HPDE6-E6E7 (cell line): ENCODE results near the gene KCNG4.
"Not testable (repeated sequence)": the region's sequence is repeated elsewhere in the genome, so short reads cannot be mapped to it uniquely, and the experiment has no call there.

Source experiments
- DNase-seq: peaks from one replicate; pipeline ENCODE4 v3.0.0; 2011; ENCODE audit warnings: missing footprints; ENCODE audit errors: extremely low spot score

KCNG4 gene

GRCh38 chr16:84236671-84237070 lies 3.1 kb downstream of the KCNG4 start:
- DNase-seq, result no peak

- DNase-seq, result no peak
These were observed 5.2 kb downstream of the KCNG4 start for GRCh38 chr16:84234321-84235241.

GRCh38 chr16:84233748-84234147 lies 6.1 kb downstream of the KCNG4 start:
- no peak for DNase-seq

- DNase-seq, result no peak
These were observed 6.8 kb downstream of the KCNG4 start for GRCh38 chr16:84232969-84233368.

- DNase-seq, result no peak
These were observed 7.8 kb downstream of the KCNG4 start for GRCh38 chr16:84232060-84232459.

GRCh38 chr16:84229471-84229870 lies 10.3 kb downstream of the KCNG4 start:
- DNase-seq, result no peak

- peak; percentile 74 for DNase-seq
These were observed 11.5 kb downstream of the KCNG4 start for GRCh38 chr16:84228256-84228838.

GRCh38 chr16:84227548-84227947 lies 12.3 kb downstream of the KCNG4 start:
- no peak for DNase-seq

- DNase-seq, result peak; percentile 43
These were observed 13.8 kb downstream of the KCNG4 start for GRCh38 chr16:84226026-84226425.

GRCh38 chr16:84225571-84225970 lies 14.2 kb downstream of the KCNG4 start:
- DNase-seq, result no peak

- DNase-seq, result no peak
These were observed 14.7 kb downstream of the KCNG4 start for GRCh38 chr16:84225126-84225525.

GRCh38 chr16:84224554-84224953 lies 15.3 kb downstream of the KCNG4 start:
- no peak for DNase-seq

GRCh38 chr16:84223456-84223855 lies 16.4 kb downstream of the KCNG4 start:
- DNase-seq, result no peak

GRCh38 chr16:84220851-84221250 lies 19.0 kb downstream of the KCNG4 start:
- DNase-seq, result no peak

GRCh38 chr16:84218956-84219355 lies 20.9 kb downstream of the KCNG4 start:
- no peak for DNase-seq

GRCh38 chr16:84218176-84218823 lies 21.5 kb downstream of the KCNG4 start:
- DNase-seq, result no peak

GRCh38 chr16:84216144-84216543 lies 23.7 kb downstream of the KCNG4 start:
- not testable (repeated sequence) for DNase-seq

GRCh38 chr16:84215531-84215930 lies 24.3 kb downstream of the KCNG4 start:
- no peak for DNase-seq

- DNase-seq, result no peak
These were observed 25.3 kb downstream of the KCNG4 start for GRCh38 chr16:84214451-84215066.

- DNase-seq, result no peak
These were observed 27.2 kb downstream of the KCNG4 start for GRCh38 chr16:84212631-84213030.

- DNase-seq, result no peak
These were observed 27.7 kb downstream of the KCNG4 start for GRCh38 chr16:84212154-84212553.

GRCh38 chr16:84209989-84210388 lies 29.8 kb downstream of the KCNG4 start:
- DNase-seq, result no peak
